Thyroid gland (tissue), 4 donors: ENCODE measurements around the gene ARHGEF11. TPM values are rescaled to one million over a fixed set of nuclear protein-coding genes. Genes with fewer than 3 reads are reported as not detected.

Source experiments
- DNase-seq, 2 donors: peaks; one replicate each; pipeline ENCODE4 v3.0.0-alpha.2; 2019
- H3K27ac ChIP-seq, 3 donors: fragments of 200-600 bp; sonication (generic); 1 replicate in 2 of 3; 2 replicates in 1 of 3; pipeline ENCODE4 v1.5.1; 2016 to 2019; ENCODE audit warnings: mild to moderate bottlenecking in 1 of 3, moderate library complexity in 1 of 3
- H3K27me3 ChIP-seq: fragments of 200-600 bp; sonication (generic); one replicate; pipeline ENCODE4 v1.5.1; 2019
- H3K36me3 ChIP-seq, 2 donors: fragments of 200-600 bp; sonication (generic); one replicate each; pipeline ENCODE4 v1.5.1; 2016 to 2019
- H3K4me1 ChIP-seq, 2 donors: fragments of 200-600 bp; sonication (generic); one replicate each; pipeline ENCODE4 v1.5.1; 2017 to 2019
- H3K4me3 ChIP-seq, 3 donors: fragments of 200-600 bp; sonication (generic); replicated peaks in 1 of 3; 1 replicate in 2 of 3; 2 replicates in 1 of 3; pipeline ENCODE4 v1.5.1; 2016; ENCODE audit warnings: mild to moderate bottlenecking in 1 of 3
- H3K9me3 ChIP-seq: fragments of 200-600 bp; sonication (generic); one replicate; pipeline ENCODE4 v1.5.1; 2017
- POLR2A ChIP-seq, 2 donors: fragments of 450-650 bp; IDR thresholded peaks; one replicate each; pipeline ENCODE4 v1.6.1; 2017; ENCODE audit warnings: antibody characterized with exemption in 2 of 2, mild to moderate bottlenecking in 2 of 2, moderate library complexity in 1 of 2
- WGBS, 2 donors: methylation state at CpG; one replicate each; pipeline ENCODE4 v1.1.5; 2017; 5-methylcytosine and 5-hydroxymethylcytosine counted together
- intact Hi-C: fragments of 100-400 bp; cut with DNase I; formaldehyde crosslinking; loops from one replicate; pipeline ENCODE4 v1.15.1; 2023
- total RNA-seq, 4 donors: library from RNA; depleted of rRNA; stranded (reverse); fragments of >200 nt; gene quantifications; one replicate each; pipeline ENCODE4 v1.2.3, GENCODE V29; 2016
- TF ChIP-seq, protein P1 (sequence below), 6 experiments: fragments of 200-600 bp in 3 of 6; fragments of 450-650 bp in 3 of 6; sonication (generic) in 3 of 6; IDR thresholded peaks; one replicate each; pipeline ENCODE4 v1.5.1; 2016 to 2019; ENCODE audit warnings: antibody characterized with exemption in 6 of 6, mild to moderate bottlenecking in 2 of 6, inconsistent platforms in 1 of 6, moderate library complexity in 1 of 6

ARHGEF11 gene
- total RNA-seq, 4 donors from 2014 or later, result 31.2 to 56.2 (median 47.4) TPM

DNA sequence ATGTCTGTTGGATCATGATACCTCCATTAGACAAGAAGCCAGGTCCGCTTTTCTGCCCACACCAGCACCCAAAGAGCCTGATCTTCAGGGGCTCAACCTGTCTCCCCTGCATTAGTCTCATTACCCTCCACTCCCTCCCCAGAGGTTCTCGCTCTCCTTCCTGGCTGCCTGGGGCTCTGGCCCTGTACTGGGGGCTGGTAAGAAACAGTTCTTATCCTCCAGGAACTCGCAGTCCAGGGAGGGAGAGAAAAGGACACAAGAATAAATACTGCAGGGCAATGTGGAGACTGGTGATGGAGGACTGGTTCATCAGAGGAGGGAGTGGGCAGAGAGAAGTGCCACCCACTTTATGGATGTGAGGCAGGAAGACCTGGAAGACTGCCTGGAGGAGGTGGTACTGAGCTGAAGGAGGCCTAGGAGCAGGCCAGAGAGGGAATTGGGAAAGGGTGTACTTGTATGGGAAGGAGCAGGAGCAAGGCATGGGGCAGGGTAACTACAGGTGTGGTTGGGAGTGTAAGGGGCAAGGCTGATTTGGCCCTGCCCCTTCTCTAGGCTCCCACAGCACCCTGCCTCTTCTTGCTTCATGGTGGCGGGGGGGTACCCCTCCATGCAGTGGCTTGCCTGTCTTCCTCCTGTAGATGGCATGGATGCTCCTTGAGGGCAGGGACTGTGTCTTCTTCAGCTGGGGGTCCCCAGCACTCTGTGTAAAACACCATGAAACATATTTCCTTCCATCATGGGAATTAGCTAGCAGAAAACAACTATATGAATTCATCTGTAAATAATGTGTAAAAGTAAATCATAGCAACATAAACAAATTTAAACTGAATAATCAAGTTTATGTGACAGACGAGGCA, 120.2 kb downstream of the ARHGEF11 start:
- Histone ChIP-seq H3K27me3 (peaks cover 16% of the 10 kb centered on the region), H3K27ac (no peak overlapping the region)
- intact Hi-C loops, result loop anchor here (2.0 to 10.0 kb wide), 3 partner anchors 35 to 149 kb away; no protein-coding TSS in a partner anchor

GRCh38 chr1:156924478-156925153, 120.9 kb downstream of the ARHGEF11 start:
- no peak for DNase-seq
- TF ChIP-seq, protein P1, sequence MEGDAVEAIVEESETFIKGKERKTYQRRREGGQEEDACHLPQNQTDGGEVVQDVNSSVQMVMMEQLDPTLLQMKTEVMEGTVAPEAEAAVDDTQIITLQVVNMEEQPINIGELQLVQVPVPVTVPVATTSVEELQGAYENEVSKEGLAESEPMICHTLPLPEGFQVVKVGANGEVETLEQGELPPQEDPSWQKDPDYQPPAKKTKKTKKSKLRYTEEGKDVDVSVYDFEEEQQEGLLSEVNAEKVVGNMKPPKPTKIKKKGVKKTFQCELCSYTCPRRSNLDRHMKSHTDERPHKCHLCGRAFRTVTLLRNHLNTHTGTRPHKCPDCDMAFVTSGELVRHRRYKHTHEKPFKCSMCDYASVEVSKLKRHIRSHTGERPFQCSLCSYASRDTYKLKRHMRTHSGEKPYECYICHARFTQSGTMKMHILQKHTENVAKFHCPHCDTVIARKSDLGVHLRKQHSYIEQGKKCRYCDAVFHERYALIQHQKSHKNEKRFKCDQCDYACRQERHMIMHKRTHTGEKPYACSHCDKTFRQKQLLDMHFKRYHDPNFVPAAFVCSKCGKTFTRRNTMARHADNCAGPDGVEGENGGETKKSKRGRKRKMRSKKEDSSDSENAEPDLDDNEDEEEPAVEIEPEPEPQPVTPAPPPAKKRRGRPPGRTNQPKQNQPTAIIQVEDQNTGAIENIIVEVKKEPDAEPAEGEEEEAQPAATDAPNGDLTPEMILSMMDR (IDR thresholded peaks at IDR 0.05), result no peak
- TF ChIP-seq POLR2A (IDR thresholded peaks at IDR 0.05), result no peak
- intact Hi-C loops, result loop anchor here (2.0 to 10.0 kb wide), 3 partner anchors 34 to 150 kb away; no protein-coding TSS in a partner anchor
- Histone ChIP-seq H3K9me3 (no peaks in the 10 kb centered on the region), H3K4me3 (no peak overlapping the region), H3K36me3 (no peaks in the 10 kb centered on the region), H3K4me1 (peaks cover 24 to 36% of the 10 kb centered on the region in 2 donors), H3K27ac (no peak overlapping the region), H3K27me3 (peaks cover 16% of the 10 kb centered on the region)
- 55 to 72% methylated on average over 15 to 19 of the region's 22 CpGs for WGBS, 2 donors

More for the DNA sequence above, 120.2 kb downstream of the ARHGEF11 start:
- Histone ChIP-seq H3K36me3 (no peaks in the 10 kb centered on the region), H3K9me3 (no peaks in the 10 kb centered on the region), H3K4me3 (no peak overlapping the region), H3K4me1 (peaks cover 19 to 31% of the 10 kb centered on the region in 2 donors)
- no peak for DNase-seq
- TF ChIP-seq POLR2A (IDR thresholded peaks at IDR 0.05), result no peak
- TF ChIP-seq, protein P1 (IDR thresholded peaks at IDR 0.05), result no peak
- WGBS, 2 donors, result 88 to 95% methylated on average over 5 of the region's 5 CpGs

DNA sequence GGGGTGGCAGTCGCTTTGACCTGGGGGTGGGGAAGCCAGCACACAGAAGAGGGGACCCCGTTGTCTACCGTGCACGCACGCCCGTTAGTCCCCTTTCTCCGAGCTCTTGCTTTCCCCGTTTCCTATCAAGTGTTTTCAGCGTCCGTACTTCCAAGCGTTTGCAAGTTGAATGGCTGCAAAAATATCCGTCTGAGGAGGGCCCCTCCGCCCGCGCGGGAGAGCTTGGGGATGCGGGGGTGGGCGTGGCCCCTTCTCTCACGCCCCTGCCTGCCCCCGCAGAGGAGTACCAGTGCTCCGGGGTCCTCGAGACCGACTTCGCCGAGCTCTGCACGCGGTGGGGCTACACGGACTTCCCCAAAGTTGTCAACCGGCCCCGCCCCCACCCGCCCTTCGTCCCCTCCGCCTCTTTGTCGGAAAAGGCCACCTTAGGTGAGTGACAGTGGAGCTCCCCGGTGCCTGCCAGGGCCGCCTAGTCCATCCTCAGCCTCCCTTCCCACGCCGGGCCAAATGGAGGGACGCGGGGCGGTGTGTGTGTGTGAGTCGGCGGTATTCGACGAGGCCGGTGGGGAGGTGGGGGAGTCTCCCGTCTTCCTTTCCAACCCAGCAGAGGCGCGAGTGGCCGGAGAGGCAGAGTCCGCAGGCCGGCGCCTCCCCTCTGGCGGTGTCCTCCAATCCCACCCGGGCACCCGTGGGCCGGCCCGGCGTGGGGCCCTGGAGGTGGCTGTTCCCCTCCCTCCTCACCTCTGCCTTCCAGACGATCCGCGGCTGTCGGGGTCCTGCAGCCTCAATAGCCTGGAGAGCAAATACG, 121.7 kb downstream of the ARHGEF11 start:
- Histone ChIP-seq H3K4me1 (peaks cover 24 to 36% of the 10 kb centered on the region in 2 donors), H3K36me3 (no peaks in the 10 kb centered on the region), H3K9me3 (no peaks in the 10 kb centered on the region), H3K4me3 (no peak overlapping the region), H3K27ac (no peak overlapping the region), H3K27me3 (peaks cover 16% of the 10 kb centered on the region)
- intact Hi-C loops, result loop anchor here (2.0 to 10.0 kb wide), 2 partner anchors 33 to 151 kb away; no protein-coding TSS in a partner anchor
- no peak for DNase-seq
- 6 to 10% methylated on average over 16 to 22 of the region's 64 CpGs for WGBS, 2 donors
- TF ChIP-seq, protein P1 (IDR thresholded peaks at IDR 0.05), result no peak
- no peak for TF ChIP-seq POLR2A (IDR thresholded peaks at IDR 0.05)

- H3K27ac ChIP-seq, result no peak overlapping the region
- no peaks in the 10 kb centered on the region for H3K9me3 ChIP-seq
- H3K4me3 ChIP-seq, result no peak overlapping the region
- DNase-seq, result peak; percentile 32 to 35
- TF ChIP-seq POLR2A (IDR thresholded peaks at IDR 0.05), result no peak
- TF ChIP-seq, protein P1 (IDR thresholded peaks at IDR 0.05), result no peak
- intact Hi-C loops, result loop anchor here (10.0 kb wide), 1 partner anchor 152 kb away; no protein-coding TSS in a partner anchor
- H3K27me3 ChIP-seq, result peaks cover 16% of the 10 kb centered on the region
- no peaks in the 10 kb centered on the region for H3K36me3 ChIP-seq
- WGBS, 2 donors, result 20 to 26% methylated on average over 10 of the region's 11 CpGs
- H3K4me1 ChIP-seq, result peaks cover 24 to 36% of the 10 kb centered on the region in 2 donors
These were observed 122.4 kb downstream of the ARHGEF11 start for GRCh38 chr1:156922986-156923669.
